Lower lobe of right lung (tissue), 2 donors: Measurements from ENCODE around the gene SMC6. TPM values are rescaled to one million over a fixed set of nuclear protein-coding genes. Genes with fewer than 3 reads are reported as not detected.

Experiments used
- ATAC-seq, 2 donors: fragments of 200-7000 bp; cut with Tn5 transposase; one replicate each; pipeline ENCODE4 v1.9.1; 2020 to 2022; ENCODE audit warnings: mild to moderate bottlenecking in 2 of 2, moderate library complexity in 2 of 2
- DNase-seq: peaks from one replicate; pipeline ENCODE4 v3.0.0-alpha.2; 2020
- H3K27ac ChIP-seq: fragments of 200-600 bp; one replicate; pipeline ENCODE4 v1.8.0; 2022
- H3K27me3 ChIP-seq: fragments of 200-600 bp; one replicate; pipeline ENCODE4 v1.8.0; 2022; ENCODE audit warnings: low read depth
- H3K36me3 ChIP-seq: fragments of 200-600 bp; one replicate; pipeline ENCODE4 v1.8.0; 2022; ENCODE audit warnings: mild to moderate bottlenecking
- H3K4me1 ChIP-seq: fragments of 200-600 bp; one replicate; pipeline ENCODE4 v1.8.0; 2022
- H3K4me3 ChIP-seq: fragments of 200-600 bp; one replicate; pipeline ENCODE4 v1.8.0; 2022; ENCODE audit warnings: mild to moderate bottlenecking
- H3K9me3 ChIP-seq: fragments of 200-600 bp; one replicate; pipeline ENCODE4 v1.8.0; 2022
- intact Hi-C: fragments of 100-400 bp; cut with DNase I; formaldehyde crosslinking; loops from one replicate; pipeline ENCODE4 v1.11.0; 2022
- total RNA-seq: library from RNA; stranded (reverse); fragmentation: NEBNext Ultra II Directional; extraction: Animal tissue kit (Norgen Biotek cat#: 25700); gene quantifications from one replicate; pipeline ENCODE4 v1.2.1, GENCODE V29; 2021
- TF ChIP-seq, protein P1 (sequence below): fragments of 200-600 bp; IDR thresholded peaks from one replicate; pipeline ENCODE4 v1.8.0; 2022; ENCODE audit warnings: antibody characterized with exemption, mild to moderate bottlenecking
- donor health status: DM: no; HTN: yes; CAD: no; lungs with severe emphysema.

The SMC6 gene
- total RNA-seq, 1 donor from 2014 or later, result 15.0 TPM

DNA sequence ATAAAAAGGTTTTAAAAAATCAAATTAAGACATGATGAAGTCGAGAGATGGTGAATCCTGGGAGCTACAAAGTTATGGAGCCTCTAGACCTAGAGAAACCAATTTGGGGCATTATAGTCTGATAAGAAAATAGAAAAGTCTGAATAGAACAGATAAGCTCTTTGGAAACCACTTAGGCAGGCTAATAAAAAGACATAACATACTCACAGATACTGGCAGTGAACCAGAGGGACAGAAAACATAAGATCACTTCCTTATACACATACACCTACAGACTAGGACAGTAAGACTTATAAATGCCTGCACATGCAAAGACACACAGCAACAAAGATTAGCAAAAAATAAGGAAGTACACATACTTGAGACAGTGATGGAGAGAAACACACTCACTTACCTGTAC is 20.0 kb downstream of the SMC6 start:
- DNase-seq, result no peak
- no peak for ATAC-seq
- TF ChIP-seq, protein P1, sequence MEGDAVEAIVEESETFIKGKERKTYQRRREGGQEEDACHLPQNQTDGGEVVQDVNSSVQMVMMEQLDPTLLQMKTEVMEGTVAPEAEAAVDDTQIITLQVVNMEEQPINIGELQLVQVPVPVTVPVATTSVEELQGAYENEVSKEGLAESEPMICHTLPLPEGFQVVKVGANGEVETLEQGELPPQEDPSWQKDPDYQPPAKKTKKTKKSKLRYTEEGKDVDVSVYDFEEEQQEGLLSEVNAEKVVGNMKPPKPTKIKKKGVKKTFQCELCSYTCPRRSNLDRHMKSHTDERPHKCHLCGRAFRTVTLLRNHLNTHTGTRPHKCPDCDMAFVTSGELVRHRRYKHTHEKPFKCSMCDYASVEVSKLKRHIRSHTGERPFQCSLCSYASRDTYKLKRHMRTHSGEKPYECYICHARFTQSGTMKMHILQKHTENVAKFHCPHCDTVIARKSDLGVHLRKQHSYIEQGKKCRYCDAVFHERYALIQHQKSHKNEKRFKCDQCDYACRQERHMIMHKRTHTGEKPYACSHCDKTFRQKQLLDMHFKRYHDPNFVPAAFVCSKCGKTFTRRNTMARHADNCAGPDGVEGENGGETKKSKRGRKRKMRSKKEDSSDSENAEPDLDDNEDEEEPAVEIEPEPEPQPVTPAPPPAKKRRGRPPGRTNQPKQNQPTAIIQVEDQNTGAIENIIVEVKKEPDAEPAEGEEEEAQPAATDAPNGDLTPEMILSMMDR, result no peak

DNA sequence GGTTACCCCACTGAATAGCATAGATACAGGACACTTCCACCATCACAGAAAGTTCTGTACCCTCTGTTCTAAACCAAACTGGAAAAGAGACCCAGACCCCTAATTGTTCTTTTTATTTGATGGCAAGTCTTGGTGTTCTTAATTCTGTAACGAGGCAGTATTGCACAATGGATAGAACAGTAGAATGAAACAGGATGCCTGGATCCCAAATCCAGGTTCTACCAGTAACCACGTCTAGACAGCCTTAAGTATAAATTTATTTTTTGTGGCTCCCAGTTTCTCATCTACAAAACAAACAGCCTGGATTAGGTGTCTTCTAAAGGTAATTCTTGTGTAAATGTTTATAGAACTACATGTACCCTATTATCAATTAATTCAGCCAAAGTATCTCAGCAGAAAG is 23.7 kb downstream of the SMC6 start:
- TF ChIP-seq, protein P1, result no peak
- DNase-seq, result no peak
- Histone ChIP-seq H3K36me3 (peaks cover 63% of the 10 kb centered on the region), H3K27ac (no peak overlapping the region), H3K4me3 (no peak overlapping the region), H3K9me3 (no peaks in the 10 kb centered on the region), H3K27me3 (no peaks in the 10 kb centered on the region), H3K4me1 (no peaks in the 10 kb centered on the region)
- intact Hi-C loops, result no loop called here
- no peak for ATAC-seq

More for the DNA sequence above, 20.0 kb downstream of the SMC6 start:
- Histone ChIP-seq H3K4me1 (no peaks in the 10 kb centered on the region), H3K27me3 (no peaks in the 10 kb centered on the region), H3K9me3 (no peaks in the 10 kb centered on the region), H3K4me3 (no peak overlapping the region), H3K36me3 (peaks cover 80% of the 10 kb centered on the region), H3K27ac (no peak overlapping the region)
- intact Hi-C loops, result no loop called here

DNA sequence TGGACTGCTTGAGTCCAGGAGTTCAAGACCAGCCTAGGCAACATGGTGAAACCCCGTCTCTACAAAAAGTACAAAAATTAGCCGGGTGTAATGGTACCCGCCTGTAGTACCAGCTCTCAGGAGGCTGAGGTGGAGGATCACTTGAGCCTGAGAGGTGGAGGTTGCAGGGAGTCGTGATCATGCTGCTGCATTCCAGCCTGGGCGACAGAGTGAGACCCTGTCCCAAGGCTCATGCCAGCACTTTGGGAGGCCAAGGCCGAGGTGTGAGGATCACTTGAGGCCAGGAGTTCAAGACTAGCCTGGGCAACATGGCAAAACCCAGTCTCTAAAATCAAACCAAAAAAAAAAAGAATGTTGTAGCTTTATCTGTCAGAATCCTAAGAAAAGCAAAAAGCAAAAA is 25.4 kb downstream of the SMC6 start:
- no peaks in the 10 kb centered on the region for H3K9me3 ChIP-seq
- TF ChIP-seq, protein P1, result no peak
- ATAC-seq (no peak), DNase-seq (no peak)
- no peak overlapping the region for H3K27ac ChIP-seq
- H3K27me3 ChIP-seq, result no peaks in the 10 kb centered on the region
- H3K4me3 ChIP-seq, result no peak overlapping the region
- intact Hi-C loops, result no loop called here
- H3K36me3 ChIP-seq, result peaks cover 61% of the 10 kb centered on the region
- H3K4me1 ChIP-seq, result no peaks in the 10 kb centered on the region

DNA sequence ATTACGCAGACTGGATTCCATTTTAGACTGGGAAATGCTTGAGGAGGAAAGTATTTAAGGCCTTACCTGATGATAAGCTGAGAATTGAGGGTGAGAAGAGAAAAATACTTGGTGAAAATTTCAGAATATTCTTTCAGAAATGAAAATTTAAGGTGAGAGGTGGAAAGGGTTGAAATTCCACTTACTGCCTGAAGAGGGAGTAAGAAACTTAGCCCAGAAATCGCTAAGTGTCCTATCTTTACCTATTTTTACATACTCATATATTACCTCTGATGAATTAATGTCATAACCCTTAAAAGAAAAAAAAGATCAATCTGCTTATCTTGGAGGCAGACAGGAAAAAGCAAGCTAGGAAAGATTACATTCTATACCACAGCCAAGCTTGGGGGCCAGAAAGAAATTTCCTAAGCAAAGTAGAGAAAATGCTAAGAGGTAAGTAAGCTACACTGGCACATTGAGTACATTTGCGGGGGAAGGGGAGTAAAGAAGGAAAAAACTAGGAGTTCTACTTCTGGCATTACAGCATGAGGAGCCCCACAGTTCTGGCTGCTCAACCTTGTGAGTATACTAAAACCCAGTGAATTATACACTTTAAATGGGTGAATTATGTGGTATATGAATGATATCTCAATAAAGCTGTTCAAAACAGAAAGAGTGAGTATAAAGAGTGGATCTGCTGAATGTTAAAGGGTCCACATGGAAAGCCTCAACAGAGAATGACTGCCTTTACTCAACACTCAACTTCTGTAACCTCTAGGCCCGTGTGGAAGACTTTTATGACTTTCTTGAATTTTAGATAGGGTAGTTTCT is 33.8 kb downstream of the SMC6 start:
- Histone ChIP-seq H3K4me3 (no peak overlapping the region), H3K4me1 (no peaks in the 10 kb centered on the region), H3K27me3 (no peaks in the 10 kb centered on the region), H3K27ac (no peak overlapping the region), H3K9me3 (no peaks in the 10 kb centered on the region), H3K36me3 (peaks cover 88% of the 10 kb centered on the region)
- TF ChIP-seq, protein P1, result peak; percentile 80
- no peak for DNase-seq
- intact Hi-C loops, result no loop called here
- ATAC-seq, result no peak

DNA sequence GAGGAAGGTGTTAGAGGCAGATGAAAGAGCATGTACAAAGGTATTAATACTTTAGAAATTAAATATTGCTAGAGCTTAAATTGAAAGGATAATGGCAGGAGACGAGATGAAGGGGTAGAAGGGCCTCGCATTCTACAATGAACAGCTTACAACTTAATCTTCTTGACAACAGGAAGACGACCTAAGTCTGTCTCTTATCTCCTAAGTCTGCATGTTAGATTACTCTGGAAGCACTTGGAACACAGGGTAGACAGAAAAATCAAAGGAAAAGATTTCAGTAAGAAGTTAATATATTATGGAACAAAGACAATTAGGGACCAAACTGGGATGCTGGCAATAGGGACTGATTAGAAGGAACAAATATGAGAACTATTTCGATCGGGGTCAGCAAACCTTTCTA is 34.9 kb downstream of the SMC6 start:
- intact Hi-C loops, result no loop called here
- Histone ChIP-seq H3K4me1 (no peaks in the 10 kb centered on the region), H3K4me3 (no peak overlapping the region), H3K27ac (no peak overlapping the region), H3K9me3 (no peaks in the 10 kb centered on the region), H3K27me3 (no peaks in the 10 kb centered on the region), H3K36me3 (peaks cover 88% of the 10 kb centered on the region)
- DNase-seq, result no peak
- ATAC-seq, result no peak
- TF ChIP-seq, protein P1, result no peak
